ENCODE results near the gene HYCC2.

Gene HYCC2

DNA sequence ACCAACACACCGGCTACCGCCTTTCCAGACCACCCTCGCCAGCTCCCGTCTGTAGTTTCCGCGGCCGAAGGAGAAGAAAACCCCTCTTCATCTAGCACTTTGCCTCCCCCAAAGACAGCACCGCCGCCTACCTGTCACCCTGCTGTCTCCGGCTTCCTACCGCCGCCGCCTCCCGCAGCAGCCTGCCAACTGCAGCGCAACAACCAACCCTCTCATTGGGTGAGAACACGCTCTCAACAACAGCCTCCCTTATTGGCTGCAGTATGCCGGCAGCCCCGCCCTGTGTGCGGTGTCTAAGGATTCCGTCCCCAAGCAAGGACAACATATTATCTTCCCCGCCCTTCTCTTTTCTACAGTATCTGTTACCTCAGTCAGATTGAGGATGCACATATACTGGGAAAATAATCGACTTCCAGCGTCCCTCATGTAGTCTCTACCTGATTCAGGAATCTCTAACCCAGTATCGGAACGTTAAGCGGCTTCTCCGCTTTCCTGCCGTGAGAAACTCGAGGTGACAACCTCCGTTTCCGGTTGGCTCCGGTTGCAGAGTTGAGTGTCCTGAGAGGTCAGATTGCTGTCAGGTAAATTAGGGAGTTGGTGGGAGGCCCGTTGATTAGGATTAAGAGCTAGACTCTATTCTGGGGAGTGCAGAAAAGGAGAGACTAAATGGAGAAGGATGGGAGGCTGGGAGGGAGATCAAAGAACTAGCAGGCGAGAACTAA is at the start of gene HYCC2, which contains the start of gene NDUFB3:
Gene HYCC2 (minus strand): TSS at position 193 of the 722 bp plus-strand sequence. CDS start 47,662 bp downstream, outside the sequence.
Gene NDUFB3 (plus strand): TSS at position 523 of the 722 bp plus-strand sequence. CDS start 6,882 bp downstream, outside the sequence.
- peak; percentile 89 for DNase-seq

DNA sequence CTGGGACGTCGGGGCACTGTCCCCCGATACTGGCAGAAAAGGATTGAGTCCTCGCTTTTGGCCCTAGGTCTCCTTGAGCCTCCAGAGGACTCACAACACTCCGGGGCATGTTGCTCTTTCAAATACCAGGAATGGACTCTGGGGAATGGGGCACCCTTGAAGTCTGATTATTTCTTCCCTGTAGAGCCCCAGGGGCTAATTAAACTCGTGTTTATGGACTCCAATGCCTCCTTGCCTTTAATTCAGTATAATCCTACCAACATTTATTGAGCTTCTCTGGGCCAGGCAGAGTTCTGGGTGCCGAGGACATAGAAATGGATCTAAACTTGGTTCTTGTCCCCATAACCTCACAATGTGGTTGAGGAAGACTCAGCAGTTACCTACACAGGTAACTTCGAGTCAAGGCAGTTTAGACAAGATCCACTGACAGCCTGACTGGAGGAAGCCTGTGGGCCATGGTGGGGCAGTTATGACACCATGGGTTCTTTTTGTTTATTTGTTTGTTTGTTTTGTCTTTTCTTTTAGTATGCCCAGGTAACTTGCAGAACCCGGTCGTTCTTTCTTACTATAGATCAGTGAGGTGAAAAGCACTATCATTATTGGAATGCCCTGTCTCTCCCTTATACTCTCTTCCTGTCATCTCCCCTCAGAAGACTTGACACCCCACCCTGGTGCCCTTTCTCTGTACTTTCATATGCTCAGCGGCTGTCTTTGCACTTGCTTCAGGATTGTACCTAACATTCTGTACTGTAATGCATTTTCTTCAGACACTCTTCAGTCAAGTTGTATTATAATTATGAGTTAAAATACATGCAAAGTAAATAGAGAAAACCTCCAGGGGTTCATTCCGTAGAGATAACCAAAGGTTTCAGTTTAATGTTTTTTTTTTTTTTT is 47.7 kb upstream of the HYCC2 start:
- no peak for DNase-seq

DNA sequence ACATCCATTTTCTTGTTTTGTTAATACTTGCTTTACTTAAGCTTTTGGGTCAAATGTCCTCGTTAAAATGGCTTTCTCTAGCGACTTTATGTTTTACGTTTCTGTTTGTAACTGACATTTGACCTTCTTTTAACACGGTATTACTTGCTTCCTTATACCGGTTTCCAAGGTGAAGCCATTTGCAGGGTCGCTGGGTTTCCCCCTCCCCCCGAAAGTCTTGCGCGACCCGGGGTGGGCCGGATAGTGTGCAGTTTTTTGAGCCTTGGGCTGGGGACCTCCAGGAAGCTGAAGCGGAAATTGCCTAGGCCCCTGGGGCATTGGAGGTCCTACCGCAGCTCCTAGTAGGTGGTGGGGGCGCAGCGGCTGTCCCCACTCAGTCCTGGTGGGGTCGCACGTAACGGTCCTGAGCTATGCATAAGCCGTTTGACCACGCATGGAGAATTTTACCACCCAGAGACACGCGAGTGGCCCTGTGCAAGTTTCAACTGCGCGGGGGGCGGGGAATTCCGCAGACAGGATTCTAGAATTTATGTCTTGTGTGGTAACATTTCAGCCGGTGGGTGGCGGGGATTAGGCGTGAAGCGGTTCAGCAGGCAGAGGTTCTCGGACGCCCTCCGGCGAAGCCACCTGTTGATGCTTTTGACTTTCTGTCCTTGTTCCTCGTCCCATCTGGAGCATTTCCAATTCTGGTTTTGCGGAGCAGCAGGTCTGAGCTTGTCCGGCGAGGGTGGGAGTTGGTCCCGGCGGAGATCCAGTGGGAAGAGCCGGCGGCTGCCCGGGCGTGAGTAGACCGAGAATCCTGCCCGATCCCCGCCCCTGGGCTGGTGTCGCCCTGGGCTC is 46.9 kb upstream of the HYCC2 start:
- peak; percentile 88 for DNase-seq

DNA sequence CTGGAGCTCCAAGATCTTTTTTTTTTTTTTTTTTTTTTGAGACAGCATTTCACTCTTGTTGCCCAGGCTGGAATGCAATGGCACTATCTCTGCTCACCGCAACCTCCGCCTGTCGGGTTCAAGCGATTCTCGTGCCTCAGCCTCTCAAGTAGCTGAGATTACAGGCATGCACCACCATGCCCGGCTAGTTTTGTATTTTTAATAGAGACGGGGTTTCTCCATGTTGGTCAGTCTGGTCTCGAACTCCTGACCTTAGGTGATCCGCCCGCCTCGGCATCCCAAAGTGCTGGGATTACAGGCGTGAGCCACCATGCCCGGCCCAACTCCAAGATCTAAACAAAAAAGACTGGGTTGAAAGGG is 46.2 kb upstream of the HYCC2 start:
- DNase-seq, result peak; percentile 41

DNA sequence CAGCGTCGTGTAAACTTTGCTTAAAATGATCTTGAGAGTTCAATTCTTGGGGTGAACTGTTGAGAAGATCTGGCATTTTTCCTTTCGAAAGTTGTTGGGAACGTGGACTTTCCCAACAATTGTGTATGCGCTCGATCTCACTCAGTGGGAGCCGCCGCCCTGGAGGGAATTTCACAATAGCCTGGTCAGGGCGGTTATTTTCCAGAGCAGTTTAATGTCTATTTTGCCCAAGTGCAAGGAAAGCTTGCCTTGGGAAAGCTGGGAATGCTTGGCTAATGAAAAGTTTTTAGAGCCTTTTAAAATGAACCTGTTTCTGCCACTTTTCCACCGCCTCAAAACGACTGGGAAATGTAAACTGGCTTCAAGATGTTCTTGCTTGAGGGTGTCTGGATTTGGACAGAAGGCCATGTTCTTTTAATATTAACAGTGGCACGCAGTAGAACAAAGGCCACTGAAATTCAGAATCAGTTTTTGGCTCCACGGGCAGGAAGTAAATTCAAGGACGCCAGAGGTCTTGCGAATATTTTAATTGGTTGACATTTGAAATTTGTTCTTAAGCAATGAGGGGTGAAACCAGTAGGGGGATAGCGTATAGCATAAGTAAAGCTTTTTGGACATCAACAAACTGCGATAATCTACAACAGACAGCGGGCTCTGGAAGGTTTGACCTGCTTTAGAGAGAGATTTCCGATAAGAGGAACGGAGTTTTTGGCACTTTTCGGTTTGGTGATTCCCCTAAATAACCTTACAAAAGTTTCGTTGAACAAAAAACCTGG is 45.7 kb upstream of the HYCC2 start:
- DNase-seq, result no peak

DNA sequence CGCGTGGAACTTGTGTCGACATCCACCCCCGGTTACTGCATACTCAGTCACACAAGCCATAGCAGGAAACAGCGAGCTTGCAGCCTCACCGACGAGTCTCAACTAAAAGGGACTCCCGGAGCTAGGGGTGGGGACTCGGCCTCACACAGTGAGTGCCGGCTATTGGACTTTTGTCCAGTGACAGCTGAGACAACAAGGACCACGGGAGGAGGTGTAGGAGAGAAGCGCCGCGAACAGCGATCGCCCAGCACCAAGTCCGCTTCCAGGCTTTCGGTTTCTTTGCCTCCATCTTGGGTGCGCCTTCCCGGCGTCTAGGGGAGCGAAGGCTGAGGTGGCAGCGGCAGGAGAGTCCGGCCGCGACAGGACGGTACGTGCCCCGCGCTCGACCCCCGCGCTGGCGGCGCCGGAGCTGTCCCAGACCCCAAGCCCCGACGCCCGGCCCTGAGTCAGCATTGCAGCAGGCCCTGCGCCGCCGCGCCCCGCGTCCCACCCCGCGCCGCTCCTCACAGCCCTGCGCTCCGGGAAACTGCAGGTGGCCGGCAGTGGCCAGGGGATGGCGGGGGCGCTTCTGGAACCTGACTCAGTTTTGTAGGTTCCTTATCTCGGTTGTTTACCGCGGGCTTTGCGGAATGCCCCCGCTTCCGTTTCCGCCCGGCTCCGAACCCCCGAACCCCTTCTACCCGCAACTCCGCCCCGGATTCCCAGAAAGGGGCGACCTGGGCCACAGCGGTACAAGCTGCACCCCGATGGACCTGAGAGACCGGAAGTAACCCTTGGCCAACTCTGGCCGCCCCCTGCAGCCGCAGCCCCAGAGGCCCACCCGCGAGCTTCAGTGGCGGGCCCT is 44.9 kb upstream of the HYCC2 start, which contains the start of gene CFLAR:
Gene CFLAR (plus strand): TSS at position 50 of the 844 bp plus-strand sequence. CDS start 13,702 bp downstream, outside the sequence.
- DNase-seq, result peak; percentile 68

DNA sequence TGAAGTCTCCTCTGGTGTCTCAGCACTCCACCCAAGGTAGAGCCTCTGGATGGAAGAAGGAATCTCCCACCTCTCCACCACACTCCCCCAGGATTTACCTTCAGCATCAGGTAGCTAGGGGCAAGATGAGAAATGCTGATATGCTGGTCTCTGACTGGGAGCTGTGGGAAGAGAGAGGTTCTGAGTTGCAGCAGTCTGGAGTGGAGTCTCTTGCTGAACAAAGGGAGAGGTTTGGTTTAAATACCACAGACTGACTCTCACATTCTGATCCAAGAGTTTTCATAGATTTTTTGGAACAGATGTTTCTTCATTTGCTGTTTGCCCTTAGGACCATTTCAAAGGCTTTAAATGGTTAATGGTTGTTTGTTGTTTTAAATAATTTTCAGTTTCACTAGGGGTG is 43.4 kb upstream of the HYCC2 start:
- DNase-seq, result no peak

DNA sequence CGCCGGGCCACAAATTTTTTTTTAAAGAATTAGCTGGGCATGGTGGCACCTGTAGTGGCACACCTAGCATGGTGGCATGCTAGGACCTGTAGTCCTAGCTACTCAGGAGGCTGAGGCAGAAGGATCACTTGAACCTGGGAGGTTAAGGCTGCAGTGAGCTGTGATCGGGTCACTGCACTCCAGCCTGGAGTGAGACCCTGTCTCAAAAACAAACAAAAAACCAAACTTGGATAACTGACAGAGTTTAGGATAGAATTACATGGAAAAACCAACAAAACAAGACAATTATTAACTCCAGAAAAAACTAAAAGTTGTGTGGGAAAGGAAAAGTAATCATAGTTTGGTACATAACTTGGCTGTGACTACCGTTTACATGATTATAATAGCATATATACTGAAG is 42.9 kb upstream of the HYCC2 start:
- no peak for DNase-seq

DNA sequence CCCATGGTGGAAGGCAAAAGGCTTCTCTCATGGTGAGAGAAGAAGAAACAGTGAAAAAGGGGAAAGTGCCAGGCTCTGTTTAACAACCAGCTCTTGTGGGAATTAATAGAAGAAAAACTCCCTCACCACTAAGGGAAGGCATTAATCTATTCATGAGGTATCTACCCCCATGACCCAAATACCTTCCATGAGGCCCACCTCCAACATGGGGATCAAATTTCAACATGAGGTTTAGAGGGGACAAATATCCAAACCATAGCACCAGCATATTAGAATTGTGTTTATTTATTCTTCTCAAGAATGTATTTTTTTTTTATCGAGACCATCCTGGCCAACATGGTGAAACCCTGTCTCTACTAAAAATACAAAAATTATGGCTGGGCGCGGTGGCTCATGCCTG is 39.6 kb upstream of the HYCC2 start:
- no peak for DNase-seq

DNA sequence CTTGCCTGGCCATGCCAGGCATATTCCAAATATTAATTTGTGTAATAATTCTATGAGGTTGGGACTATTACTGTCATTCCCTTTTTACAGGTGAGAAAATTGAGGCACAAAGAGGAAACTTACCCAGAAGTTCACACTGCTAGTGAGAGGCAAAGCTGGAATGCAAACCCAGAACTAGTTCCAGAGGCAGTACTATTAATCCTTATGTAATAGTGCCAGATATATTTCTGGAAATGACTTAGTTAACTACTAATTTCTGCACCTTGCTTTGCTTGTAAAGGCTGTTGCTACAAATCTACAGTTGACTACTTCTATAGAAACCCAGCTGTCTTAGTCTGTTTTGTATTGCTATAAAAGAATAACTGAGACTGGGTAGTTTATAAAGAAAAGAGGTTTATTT is 39.1 kb upstream of the HYCC2 start:
- no peak for DNase-seq

DNA sequence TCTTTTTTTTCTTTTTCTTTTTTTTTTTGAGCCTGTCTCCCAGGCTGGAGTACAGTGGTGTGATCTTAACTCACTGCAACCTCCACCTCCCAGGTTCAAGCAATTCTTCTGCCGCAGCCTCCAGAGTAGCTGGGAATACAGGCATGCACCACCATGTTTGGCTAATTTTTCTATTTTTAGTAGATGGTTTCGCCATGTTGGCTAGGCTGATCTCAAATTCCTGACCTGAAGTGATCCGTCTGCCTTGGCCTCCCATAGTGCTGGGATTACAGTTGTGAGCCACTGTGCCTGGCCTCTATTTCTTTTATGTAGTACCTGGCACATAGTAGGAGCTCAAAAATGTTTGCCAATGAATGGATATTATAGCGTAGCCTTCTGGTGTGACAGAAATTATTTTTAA is 37.7 kb upstream of the HYCC2 start:
- DNase-seq, result no peak

DNA sequence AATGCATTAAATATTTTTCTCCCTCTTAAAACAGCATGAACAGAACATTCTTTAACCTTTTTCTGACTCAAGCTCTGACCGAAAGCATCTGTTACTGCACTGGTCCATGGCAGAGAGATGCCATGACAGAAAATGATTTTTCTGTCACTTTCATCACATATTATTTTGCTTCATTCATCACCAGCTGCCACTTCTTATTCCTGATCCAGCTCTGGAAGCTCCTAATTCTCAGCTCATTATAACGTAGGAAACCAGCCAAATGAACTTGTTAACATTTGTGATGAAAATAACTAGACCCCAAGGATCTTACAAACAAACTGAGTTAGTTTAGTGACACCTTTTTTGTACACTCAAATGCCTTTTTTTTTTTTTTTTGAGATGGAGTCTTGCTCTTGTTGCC is 36.9 kb upstream of the HYCC2 start:
- no peak for DNase-seq

DNA sequence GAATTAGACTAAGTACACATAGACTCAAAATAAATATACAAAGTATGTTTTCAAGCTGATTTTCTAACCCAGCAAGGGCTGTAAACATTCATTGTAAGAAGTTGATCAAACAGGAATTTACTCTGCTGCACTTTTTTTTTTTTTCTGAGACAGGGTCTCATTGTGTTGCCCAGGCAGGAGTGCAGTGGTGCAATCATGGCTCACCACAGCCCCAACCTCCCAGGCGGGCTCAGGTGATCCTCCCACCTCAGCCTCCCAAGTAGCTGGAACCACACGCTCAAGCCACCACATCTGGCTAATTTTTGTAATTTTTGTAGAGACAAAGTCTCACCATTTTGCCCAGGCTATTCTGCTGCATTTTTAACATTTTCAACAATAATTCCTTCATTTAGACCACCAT is 36.2 kb upstream of the HYCC2 start:
- no peak for DNase-seq

DNA sequence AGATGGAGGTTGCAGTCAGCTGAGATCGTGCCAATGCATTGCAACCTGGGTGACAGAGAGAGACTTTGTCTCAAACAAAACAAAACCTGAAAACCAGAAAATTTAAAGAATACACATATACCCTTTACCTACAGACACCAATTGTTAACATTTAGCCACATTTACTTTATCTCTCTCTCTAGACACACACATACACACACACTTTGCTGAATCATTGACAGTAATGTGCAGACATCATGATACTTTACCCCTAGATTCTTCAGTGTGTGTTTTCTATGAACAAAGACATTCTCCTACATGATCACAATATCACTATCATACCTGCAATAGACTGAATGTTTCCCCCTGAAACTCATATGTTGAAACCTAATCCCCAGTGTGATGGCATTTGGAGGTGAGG is 34.3 kb upstream of the HYCC2 start:
- no peak for DNase-seq

DNA sequence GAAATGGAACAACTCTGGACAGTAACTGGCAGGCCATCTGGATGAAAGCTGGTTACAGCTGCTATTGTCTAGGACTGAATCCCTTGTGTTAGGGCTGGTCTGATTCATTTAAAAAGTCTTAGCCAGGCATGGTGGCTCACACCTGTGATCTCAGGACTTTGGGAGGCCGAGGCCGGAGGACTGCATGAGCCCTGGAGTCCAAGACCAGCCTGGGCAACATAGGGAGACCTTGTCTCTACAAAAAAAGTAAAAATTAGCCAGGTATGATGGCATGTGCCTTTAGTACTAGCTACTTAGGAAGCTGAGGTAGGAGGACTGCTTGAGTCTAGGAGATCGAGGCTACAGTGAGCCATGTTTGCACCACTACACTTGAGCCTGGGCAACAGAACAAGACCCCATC is 29.0 kb upstream of the HYCC2 start:
- no peak for DNase-seq

DNA sequence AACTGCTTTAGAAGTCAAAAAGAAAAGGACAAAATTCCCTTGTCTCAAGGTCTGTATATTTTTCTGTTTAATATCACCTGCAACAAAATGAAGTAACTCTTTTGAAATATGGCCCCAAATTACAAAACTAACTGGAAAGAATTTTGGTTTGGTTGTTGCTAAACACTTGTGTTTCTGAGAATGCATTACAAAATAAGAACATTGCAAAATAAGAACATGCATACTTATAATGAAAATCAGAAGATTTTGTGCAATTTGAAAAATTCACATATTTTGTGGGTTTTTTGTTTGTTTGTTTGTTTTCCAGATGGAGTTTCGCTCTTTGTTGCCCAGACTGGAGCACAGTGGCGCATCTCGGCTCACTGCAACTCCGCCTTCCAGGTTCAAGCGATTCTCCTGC is 22.1 kb upstream of the HYCC2 start:
- DNase-seq, result no peak

DNA sequence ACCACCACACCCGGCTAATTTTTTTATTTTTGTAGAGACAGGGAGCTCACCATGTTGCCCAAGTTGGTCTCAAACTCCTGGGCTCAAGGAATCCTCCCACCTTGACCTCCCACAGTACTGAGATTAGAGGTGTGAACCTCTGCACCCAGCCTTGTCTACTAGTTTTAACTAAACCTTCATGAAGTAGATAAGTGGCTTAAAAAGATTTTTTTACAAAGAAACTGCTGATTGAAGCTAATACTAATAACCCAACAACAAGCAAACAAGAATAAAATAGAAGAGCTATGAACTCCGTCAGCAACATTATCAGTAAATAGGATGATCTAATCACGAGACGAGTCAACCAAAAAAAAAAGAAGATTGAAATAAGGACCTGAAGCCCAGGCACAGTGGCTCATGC is 19.1 kb upstream of the HYCC2 start:
- no peak for DNase-seq

DNA sequence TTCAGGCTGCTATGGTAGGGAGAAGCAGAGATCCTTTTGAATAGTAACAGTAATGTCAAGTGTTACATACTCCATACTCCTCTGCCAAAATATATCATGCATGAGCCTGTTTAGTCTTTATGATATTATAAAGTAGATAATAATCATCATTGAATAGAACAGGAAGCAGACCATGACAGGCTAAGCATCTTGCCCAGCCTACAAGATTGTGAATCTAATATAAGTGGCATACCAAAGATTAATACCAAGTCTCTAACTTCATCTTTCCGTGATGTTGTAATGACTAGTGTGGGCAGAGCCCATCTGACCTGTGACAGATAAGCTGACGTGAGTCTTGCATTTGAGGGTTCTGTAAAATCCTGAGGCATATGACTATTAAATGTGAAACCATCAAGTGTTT is 13.4 kb upstream of the HYCC2 start:
- DNase-seq, result no peak

DNA sequence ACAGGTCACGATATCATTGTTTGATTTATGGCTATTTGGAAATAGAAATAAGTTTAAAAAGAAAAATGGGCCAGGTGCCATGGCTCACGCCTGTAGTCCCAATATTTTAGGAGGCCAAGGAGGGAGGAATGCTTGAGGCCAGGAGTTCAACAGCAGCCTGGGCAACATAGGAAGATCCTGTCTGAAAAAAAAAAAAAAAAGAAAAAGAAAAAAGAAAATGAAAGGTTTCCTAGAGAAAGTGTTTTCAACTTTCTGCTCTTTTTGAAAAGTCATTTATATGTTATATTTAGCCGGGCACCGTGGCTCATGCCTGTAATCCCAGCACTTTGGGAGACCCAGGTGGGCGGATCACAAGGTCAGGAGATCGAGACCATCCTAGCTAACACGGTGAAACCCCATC is 3.5 kb upstream of the HYCC2 start:
- DNase-seq, result no peak

DNA sequence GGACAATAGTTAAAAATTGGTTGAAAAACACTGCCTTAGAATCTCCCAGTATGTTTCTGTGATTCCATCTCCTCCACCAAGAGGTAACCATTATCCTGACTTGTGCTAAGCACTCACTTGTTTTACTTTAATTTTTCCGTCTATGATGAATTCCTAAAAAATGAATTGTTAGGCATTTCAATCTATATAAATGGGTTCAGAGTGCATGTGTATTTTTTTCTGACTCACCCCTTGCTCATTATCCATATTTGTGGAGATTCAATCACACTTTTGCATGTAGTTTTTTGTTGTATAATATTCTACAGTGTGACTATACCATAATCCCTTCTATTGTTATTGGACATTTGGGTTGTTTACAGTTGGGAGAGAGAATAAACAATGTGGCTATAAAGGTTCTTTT is 1.6 kb upstream of the HYCC2 start:
- DNase-seq, result no peak

DNA sequence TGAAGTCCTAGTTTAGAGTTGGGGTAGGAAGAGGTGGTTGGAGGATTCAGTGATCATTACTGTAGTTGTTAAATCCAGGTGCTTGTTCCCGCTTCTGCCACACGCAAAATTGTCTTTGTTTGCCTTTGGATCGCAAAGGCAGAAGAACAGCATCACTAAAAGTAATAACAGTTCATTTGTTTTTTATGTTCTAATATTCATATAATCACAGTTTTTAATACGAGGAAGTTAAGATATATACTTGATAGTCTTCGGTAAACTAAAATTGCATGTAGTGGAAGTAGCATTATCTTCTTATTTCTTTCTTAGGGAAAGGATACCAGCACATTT is 695 bp upstream of the HYCC2 start:
- no peak for DNase-seq
